HepG2 (cell line): ENCODE data around the gene RPH3AL. TPM values are rescaled to one million over a fixed set of nuclear protein-coding genes. Genes with fewer than 3 reads are reported as not detected.

Source experiments
- ELF3 ChIP-seq: IDR thresholded peaks from 2 replicates; pipeline ENCODE4 v1.6.1; 2016; ENCODE audit warnings: missing genetic modification reagents, missing compliant biosample characterization
- HDAC1 ChIP-seq: sonication (generic); formaldehyde crosslinking; IDR thresholded peaks from 2 replicates; pipeline ENCODE4 v1.5.1; 2020; ENCODE audit warnings: mild to moderate bottlenecking, missing genetic modification reagents
- KAT7 ChIP-seq: IDR thresholded peaks from 2 replicates; pipeline ENCODE4 v1.6.1; 2018; ENCODE audit warnings: borderline replicate concordance, missing compliant biosample characterization
- KDM5B ChIP-seq: sonication (generic); formaldehyde crosslinking; IDR thresholded peaks from 2 replicates; pipeline ENCODE4 v1.4.0; 2020; ENCODE audit warnings: missing genetic modification reagents, mild to moderate bottlenecking, borderline replicate concordance
- MTA1 ChIP-seq: sonication (generic); formaldehyde crosslinking; IDR thresholded peaks from 2 replicates; pipeline ENCODE4 v1.4.0; 2020; ENCODE audit warnings: missing genetic modification reagents, mild to moderate bottlenecking, borderline replicate concordance
- MTF1 ChIP-seq: sonication (generic); formaldehyde crosslinking; IDR thresholded peaks from 2 replicates; pipeline ENCODE4 v1.5.0; 2020; ENCODE audit warnings: missing genetic modification reagents
- NR2F2 ChIP-seq: IDR thresholded peaks from 2 replicates; pipeline ENCODE4 v1.6.1; 2012; ENCODE audit warnings: low read depth, inconsistent platforms, borderline replicate concordance
- SNAPC2 ChIP-seq: sonication (generic); formaldehyde crosslinking; IDR thresholded peaks from 2 replicates; pipeline ENCODE4 v1.8.1; 2022; ENCODE audit warnings: mild to moderate bottlenecking, missing genetic modification reagents
- SOX6 ChIP-seq, 2 experiments: fragments of 450-650 bp in 1 of 2; sonication (generic) in 1 of 2; formaldehyde crosslinking in 1 of 2; IDR thresholded peaks; 2 replicates each; pipeline versions ENCODE4 v1.4.0 to v1.6.1; 2017 to 2020; ENCODE audit warnings: antibody characterized with exemption in 1 of 2, mild to moderate bottlenecking in 1 of 2, missing genetic modification reagents in 1 of 2
- ZMAT3 ChIP-seq: sonication (generic); formaldehyde crosslinking; conservative IDR thresholded peaks from 2 replicates; pipeline ENCODE4 v1.7.0; 2021; ENCODE audit warnings: missing genetic modification reagents
- ZNF430 ChIP-seq: sonication (generic); formaldehyde crosslinking; IDR thresholded peaks from 2 replicates; pipeline ENCODE4 v1.9.0; 2021; ENCODE audit warnings: mild to moderate bottlenecking, missing genetic modification reagents
- ZNF441 ChIP-seq: sonication (generic); formaldehyde crosslinking; IDR thresholded peaks from 2 replicates; pipeline ENCODE4 v1.7.0; 2021; ENCODE audit warnings: missing genetic modification reagents, borderline replicate concordance
- ZNF446 ChIP-seq: sonication (generic); formaldehyde crosslinking; IDR thresholded peaks from 2 replicates; pipeline ENCODE4 v1.5.0; 2020; ENCODE audit warnings: mild to moderate bottlenecking, missing genetic modification reagents
- ZNF510 ChIP-seq: sonication (generic); formaldehyde crosslinking; IDR thresholded peaks from 2 replicates; pipeline ENCODE4 v1.4.0; 2020; ENCODE audit warnings: low read depth, mild to moderate bottlenecking, missing genetic modification reagents
- ZNF652 ChIP-seq: IDR thresholded peaks from 2 replicates; pipeline ENCODE4 v1.6.1; 2016; ENCODE audit warnings: low read depth, borderline replicate concordance
- ZNF670 ChIP-seq: sonication (generic); formaldehyde crosslinking; IDR thresholded peaks from 2 replicates; pipeline ENCODE4 v1.8.0; 2022; ENCODE audit warnings: mild to moderate bottlenecking, missing genetic modification reagents, borderline replicate concordance
- polyA plus RNA-seq, 8 experiments: library from polyadenylated mRNA; depleted of rRNA in 3 of 8; stranded (reverse) in 7 of 8; unstranded in 1 of 8; fragments of >200 nt; fragmentation: Illumina TruSeq in 4 of 8; extraction: Trizol in 4 of 8; gene quantifications; 2 replicates each; pipeline versions ENCODE4 v1.2.1 to v1.2.3, GENCODE V29; 2011 to 2016; ENCODE audit warnings: low read depth in 4 of 8, missing spikeins in 1 of 8, mixed read lengths in 1 of 8; ENCODE audit not compliant: insufficient read depth in 1 of 8
- total RNA-seq, 5 experiments: library from RNA; depleted of rRNA; stranded (reverse); fragments of >200 nt; fragmentation: Illumina TruSeq; extraction: Trizol; gene quantifications; 2 replicates each; pipeline ENCODE4 v1.2.3, GENCODE V29; 2016; ENCODE audit warnings: low read depth in 1 of 5
- TF ChIP-seq, protein P1 (sequence below): sonication (generic); formaldehyde crosslinking; IDR thresholded peaks from 2 replicates; pipeline ENCODE4 v1.5.1; 2020; ENCODE audit warnings: mild to moderate bottlenecking, missing genetic modification reagents, moderate library complexity
- TF ChIP-seq, protein P2 (sequence below): IDR thresholded peaks from 2 replicates; pipeline ENCODE4 v1.6.1; 2016; ENCODE audit warnings: mild to moderate bottlenecking, missing biosample characterization, missing genetic modification reagents
- TF ChIP-seq, protein P3 (sequence below): sonication (generic); formaldehyde crosslinking; IDR thresholded peaks from 2 replicates; pipeline ENCODE4 v1.4.0; 2020; ENCODE audit warnings: missing genetic modification reagents
- TF ChIP-seq, protein P4 (sequence below): IDR thresholded peaks from 2 replicates; pipeline ENCODE4 v1.6.1; 2016

Gene RPH3AL
- total and polyA plus RNA-seq, 2 of the 13 experiments (the other 11 are each of a cell fraction or from before 2014, with no cell fraction given): 7.8 to 16.4 TPM

- TF ChIP-seq, protein P1, sequence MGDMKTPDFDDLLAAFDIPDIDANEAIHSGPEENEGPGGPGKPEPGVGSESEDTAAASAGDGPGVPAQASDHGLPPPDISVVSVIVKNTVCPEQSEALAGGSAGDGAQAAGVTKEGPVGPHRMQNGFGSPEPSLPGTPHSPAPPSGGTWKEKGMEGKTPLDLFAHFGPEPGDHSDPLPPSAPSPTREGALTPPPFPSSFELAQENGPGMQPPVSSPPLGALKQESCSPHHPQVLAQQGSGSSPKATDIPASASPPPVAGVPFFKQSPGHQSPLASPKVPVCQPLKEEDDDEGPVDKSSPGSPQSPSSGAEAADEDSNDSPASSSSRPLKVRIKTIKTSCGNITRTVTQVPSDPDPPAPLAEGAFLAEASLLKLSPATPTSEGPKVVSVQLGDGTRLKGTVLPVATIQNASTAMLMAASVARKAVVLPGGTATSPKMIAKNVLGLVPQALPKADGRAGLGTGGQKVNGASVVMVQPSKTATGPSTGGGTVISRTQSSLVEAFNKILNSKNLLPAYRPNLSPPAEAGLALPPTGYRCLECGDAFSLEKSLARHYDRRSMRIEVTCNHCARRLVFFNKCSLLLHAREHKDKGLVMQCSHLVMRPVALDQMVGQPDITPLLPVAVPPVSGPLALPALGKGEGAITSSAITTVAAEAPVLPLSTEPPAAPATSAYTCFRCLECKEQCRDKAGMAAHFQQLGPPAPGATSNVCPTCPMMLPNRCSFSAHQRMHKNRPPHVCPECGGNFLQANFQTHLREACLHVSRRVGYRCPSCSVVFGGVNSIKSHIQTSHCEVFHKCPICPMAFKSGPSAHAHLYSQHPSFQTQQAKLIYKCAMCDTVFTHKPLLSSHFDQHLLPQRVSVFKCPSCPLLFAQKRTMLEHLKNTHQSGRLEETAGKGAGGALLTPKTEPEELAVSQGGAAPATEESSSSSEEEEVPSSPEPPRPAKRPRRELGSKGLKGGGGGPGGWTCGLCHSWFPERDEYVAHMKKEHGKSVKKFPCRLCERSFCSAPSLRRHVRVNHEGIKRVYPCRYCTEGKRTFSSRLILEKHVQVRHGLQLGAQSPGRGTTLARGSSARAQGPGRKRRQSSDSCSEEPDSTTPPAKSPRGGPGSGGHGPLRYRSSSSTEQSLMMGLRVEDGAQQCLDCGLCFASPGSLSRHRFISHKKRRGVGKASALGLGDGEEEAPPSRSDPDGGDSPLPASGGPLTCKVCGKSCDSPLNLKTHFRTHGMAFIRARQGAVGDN (CRISPR knock-in tag): peak; percentile 96
- TF ChIP-seq ZNF670 (CRISPR knock-in tag) (peak; percentile 61; the same call in 1 of the 2 replicates), ZMAT3 (CRISPR knock-in tag) (peak; percentile 94), ZNF652 (CRISPR knock-in tag) (peak; percentile 34; the same call in 1 of the 2 replicates), ELF3 (CRISPR knock-in tag) (peak; percentile 67), ZNF441 (CRISPR knock-in tag) (peak; percentile 91), SNAPC2 (CRISPR knock-in tag) (peak; percentile 81; the same call in 1 of the 2 replicates), ZNF430 (CRISPR knock-in tag) (peak; percentile 96), HDAC1 (CRISPR knock-in tag) (peak; percentile 52; the same call in 1 of the 2 replicates), KDM5B (CRISPR knock-in tag) (0 out of 2 replicates have a peak, but pooled peaks have one; percentile 74), SOX6 (IDR thresholded peaks at IDR 0.05) (no peak), SOX6 (CRISPR knock-in tag; IDR thresholded peaks at IDR 0.05) (peak; percentile 83), MTA1 (peak; percentile 89), KAT7 (CRISPR knock-in tag) (0 out of 2 replicates have a peak, but pooled peaks have one; percentile 65), MTF1 (no peak), NR2F2 (peak; percentile 88), ZNF510 (CRISPR knock-in tag) (no peak), ZNF446 (CRISPR knock-in tag) (0 out of 2 replicates have a peak, but pooled peaks have one; percentile 36)
- TF ChIP-seq, protein P2, sequence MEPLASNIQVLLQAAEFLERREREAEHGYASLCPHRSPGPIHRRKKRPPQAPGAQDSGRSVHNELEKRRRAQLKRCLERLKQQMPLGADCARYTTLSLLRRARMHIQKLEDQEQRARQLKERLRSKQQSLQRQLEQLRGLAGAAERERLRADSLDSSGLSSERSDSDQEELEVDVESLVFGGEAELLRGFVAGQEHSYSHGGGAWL (CRISPR knock-in tag): 0 out of 2 replicates have a peak, but pooled peaks have one; percentile 37
- TF ChIP-seq, protein P3, sequence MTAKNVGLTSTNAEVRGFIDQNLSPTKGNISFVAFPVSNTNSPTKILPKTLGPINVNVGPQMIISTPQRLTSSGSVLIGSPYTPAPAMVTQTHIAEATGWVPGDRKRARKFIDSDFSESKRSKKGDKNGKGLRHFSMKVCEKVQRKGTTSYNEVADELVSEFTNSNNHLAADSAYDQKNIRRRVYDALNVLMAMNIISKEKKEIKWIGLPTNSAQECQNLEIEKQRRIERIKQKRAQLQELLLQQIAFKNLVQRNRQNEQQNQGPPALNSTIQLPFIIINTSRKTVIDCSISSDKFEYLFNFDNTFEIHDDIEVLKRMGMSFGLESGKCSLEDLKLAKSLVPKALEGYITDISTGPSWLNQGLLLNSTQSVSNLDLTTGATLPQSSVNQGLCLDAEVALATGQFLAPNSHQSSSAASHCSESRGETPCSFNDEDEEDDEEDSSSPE: peak; percentile 67; the same call in 1 of the 2 replicates
- TF ChIP-seq, protein P4, sequence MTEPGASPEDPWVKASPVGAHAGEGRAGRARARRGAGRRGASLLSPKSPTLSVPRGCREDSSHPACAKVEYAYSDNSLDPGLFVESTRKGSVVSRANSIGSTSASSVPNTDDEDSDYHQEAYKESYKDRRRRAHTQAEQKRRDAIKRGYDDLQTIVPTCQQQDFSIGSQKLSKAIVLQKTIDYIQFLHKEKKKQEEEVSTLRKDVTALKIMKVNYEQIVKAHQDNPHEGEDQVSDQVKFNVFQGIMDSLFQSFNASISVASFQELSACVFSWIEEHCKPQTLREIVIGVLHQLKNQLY (CRISPR knock-in tag): peak; percentile 100
Measured at GRCh38 chr17:393806-394717, 41.5 kb upstream of the RPH3AL start (continued).
